HUES64 (cell line): ENCODE data around the gene NCF4.
A peak's percentile ranks its signal among the peaks of the same experiment; 100 is the strongest.

ENCODE experiments used
- H3K27ac ChIP-seq: 2 replicates; pipeline ENCODE4 v1.7.0; 2013; ENCODE audit warnings: low read depth, low read length, inconsistent platforms
- H3K27me3 ChIP-seq: 2 replicates; pipeline ENCODE4 v1.6.1; 2013; ENCODE audit warnings: mild to moderate bottlenecking, low read length; ENCODE audit not compliant: insufficient read depth
- H3K36me3 ChIP-seq: 2 replicates; pipeline ENCODE4 v1.6.1; 2013; ENCODE audit warnings: mild to moderate bottlenecking, low read length; ENCODE audit not compliant: insufficient read depth
- H3K4me1 ChIP-seq: 2 replicates; pipeline ENCODE4 v1.6.1; 2013; ENCODE audit warnings: mild to moderate bottlenecking, low read length, moderate library complexity; ENCODE audit not compliant: insufficient read depth
- H3K4me3 ChIP-seq: 2 replicates; pipeline ENCODE4 v1.5.1; 2013; ENCODE audit warnings: mild to moderate bottlenecking, low read length, moderate library complexity
- H3K9ac ChIP-seq: 2 replicates; pipeline ENCODE4 v1.6.1; 2013; ENCODE audit warnings: mild to moderate bottlenecking, low read depth, low read length
- H3K9me3 ChIP-seq: 2 replicates; pipeline ENCODE4 v1.6.1; 2013; ENCODE audit warnings: low read depth, low read length; ENCODE audit not compliant: insufficient read depth
- WGBS: fragments of 150-250, 120-280 bp; methylation state at CpG from one replicate; pipeline ENCODE4 v1.1.7; 2013; ENCODE audit warnings: missing lambda C conversion rate; 5-methylcytosine and 5-hydroxymethylcytosine counted together

The NCF4 gene

DNA sequence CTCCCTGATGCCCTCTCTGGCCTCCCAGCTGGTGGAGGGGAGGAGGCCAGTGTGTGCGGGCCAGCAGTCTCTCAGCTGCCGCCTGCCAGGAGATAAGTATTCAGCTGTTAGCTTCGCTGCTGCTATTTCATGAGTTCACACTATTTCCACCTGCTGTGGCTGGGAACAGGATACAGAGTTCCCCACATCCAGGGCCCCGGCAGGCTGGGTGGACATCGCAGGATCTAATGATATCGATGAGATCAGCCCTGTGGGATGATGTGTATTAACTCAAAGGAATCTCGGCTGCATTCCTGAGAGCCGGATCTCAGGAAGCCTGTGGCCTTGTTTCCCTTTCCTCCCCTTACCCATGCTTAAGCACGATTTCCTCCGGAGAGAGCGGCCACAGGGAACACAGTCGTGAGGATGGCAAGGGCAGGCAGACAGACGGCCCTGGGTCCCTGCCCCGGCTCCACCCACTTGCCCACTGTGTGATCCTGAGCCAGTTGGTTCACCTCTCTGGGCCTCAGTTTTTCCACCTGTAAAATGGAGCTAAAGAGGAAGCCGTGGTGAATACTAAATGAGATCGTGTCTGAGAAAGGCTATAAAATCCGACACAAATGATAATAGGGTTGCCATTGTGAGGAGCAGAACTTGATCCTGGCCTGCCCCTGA is 37.5 kb upstream of the NCF4 start:
- Histone ChIP-seq H3K9me3 (no peaks in the 10 kb centered on the region), H3K4me1 (peaks cover 13% of the 10 kb centered on the region; the same call in 1 of the 2 replicates), H3K36me3 (no peaks in the 10 kb centered on the region), H3K9ac (no peak overlapping the region), H3K4me3 (no peak overlapping the region), H3K27ac (peak overlapping the region; percentile 58; the same call in 1 of the 2 replicates), H3K27me3 (peaks cover 20% of the 10 kb centered on the region)
- 74% methylated on average over 17 of the region's 17 CpGs for WGBS

DNA sequence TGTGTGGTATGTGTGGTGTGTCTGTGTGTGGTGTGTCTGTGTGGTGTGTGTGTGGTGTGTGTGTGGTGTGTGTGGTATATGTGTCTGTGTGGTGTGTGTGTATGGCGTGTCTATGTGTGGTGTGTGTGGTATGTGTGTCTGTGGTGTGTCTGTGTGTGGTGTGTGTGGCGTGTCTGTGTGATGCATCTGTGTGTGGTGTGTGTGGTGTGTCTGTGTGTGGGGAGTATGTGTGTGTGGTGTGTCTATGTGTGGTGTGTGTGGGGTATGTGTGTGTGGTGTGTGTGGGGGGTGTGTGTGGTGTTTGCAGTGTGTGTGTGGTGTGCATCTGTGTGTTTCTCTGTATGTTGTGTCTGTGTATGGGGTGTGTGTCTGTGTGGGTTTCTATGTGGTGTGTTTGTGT is 36.2 kb upstream of the NCF4 start:
- H3K27me3 ChIP-seq: peaks cover 6% of the 10 kb centered on the region; the same call in 1 of the 2 replicates

DNA sequence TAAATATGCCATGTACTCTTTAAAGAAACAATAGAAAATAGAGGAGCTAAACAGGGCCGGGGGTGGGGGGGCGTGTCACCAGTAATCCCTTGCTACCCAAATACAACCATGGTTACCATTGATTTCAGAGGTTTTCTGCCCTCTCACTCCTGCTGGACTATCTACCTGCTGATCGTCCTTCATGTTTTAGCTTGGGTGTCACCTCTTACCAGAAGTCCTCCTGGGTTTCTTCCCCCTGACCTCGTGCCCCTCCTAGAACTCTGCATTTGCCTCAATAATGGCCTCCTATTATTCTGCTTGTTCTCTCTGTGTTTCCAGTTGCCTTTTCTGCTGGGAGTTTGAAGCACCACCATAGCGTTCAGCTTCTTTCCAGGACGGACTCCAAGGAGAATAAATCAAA is 34.5 kb upstream of the NCF4 start:
- Histone ChIP-seq H3K9me3 (no peaks in the 10 kb centered on the region), H3K9ac (no peak overlapping the region), H3K36me3 (no peaks in the 10 kb centered on the region), H3K27me3 (no peaks in the 10 kb centered on the region), H3K4me3 (no peak overlapping the region), H3K27ac (no peak overlapping the region), H3K4me1 (peaks cover 13% of the 10 kb centered on the region; the same call in 1 of the 2 replicates)
- 90% methylated on average over 6 of the region's 6 CpGs for WGBS

More for the DNA sequence above, 36.2 kb upstream of the NCF4 start:
- Histone ChIP-seq H3K4me1 (peaks cover 13% of the 10 kb centered on the region; the same call in 1 of the 2 replicates), H3K9me3 (no peaks in the 10 kb centered on the region), H3K27ac (no peak overlapping the region), H3K9ac (no peak overlapping the region), H3K4me3 (no peak overlapping the region), H3K36me3 (no peaks in the 10 kb centered on the region)
- WGBS: 92% methylated on average over 2 of the region's 2 CpGs

DNA sequence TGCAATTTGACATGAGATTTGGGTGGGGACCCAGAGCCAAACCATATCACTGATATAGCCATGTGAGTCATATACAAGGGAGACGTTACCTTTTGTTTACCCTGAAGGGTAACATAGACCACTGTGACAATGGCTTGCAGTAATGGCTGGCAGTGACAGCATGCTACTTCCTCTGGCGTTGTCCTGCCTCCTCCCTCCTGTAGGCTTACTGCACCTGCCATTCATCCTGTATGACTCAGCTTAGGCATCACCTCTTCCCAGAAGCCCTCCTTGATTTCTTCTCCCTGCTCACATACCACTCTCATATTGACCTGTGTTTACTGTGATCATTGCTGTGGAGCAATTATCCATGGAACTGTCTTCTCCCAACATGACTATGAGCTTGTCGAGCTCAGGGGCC is 32.0 kb upstream of the NCF4 start:
- Histone ChIP-seq H3K36me3 (no peaks in the 10 kb centered on the region), H3K4me1 (no peaks in the 10 kb centered on the region), H3K9me3 (no peaks in the 10 kb centered on the region), H3K9ac (no peak overlapping the region), H3K27me3 (no peaks in the 10 kb centered on the region), H3K27ac (no peak overlapping the region), H3K4me3 (no peak overlapping the region)
- 85% methylated on average over 3 of the region's 3 CpGs for WGBS

DNA sequence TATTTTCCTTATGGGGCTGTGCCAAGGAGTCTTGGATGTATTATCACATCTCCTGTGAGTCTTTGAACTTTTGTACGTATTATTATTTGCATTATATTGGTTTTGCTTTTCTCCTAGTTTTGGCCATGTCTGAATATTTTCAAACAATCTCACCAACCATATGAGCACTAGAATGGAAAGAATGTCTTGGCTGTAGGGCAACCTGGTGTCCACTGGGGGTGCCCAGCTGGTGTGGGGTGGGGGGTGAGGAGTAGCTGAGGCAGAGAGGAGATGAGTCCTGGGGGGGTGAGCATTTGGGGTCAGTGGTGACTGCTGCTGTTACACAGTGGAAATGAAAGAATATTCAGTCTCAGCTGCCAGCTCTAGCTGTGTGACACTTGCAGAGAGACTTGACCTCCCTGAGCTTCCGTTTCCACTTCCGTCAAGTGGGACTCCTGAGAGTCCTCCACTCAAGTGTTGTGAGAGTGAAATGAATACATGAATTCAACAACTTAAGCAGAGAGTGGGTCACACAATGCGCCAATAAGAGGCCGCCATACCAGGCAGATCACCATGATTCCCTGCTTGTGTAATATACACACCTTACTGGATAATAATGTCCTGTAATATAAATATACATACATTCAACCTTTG is 31.3 kb upstream of the NCF4 start:
- Histone ChIP-seq H3K9me3 (no peaks in the 10 kb centered on the region), H3K4me1 (no peaks in the 10 kb centered on the region), H3K27me3 (no peaks in the 10 kb centered on the region), H3K4me3 (no peak overlapping the region), H3K36me3 (no peaks in the 10 kb centered on the region), H3K9ac (no peak overlapping the region), H3K27ac (no peak overlapping the region)
- 93% methylated on average over 4 of the region's 5 CpGs for WGBS

DNA sequence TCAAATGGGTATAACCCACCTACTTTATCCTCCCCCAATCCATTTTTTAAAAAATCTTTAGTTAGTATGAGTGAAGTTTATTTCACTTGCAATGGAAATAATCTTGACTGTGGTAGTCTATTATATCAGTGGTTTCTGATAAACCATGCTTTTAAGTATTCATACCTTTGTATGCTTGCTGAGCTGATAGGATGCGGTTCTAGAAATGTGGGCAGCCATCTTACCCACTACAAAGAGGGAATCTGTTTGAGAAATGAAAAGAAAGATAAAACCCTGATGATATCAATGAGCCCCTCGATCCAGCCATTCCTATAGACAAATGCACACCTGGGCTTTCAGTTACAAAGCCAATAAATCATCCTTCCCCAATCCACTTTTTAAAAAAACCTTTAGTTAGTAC is 30.2 kb upstream of the NCF4 start:
- no peaks in the 10 kb centered on the region for H3K4me1 ChIP-seq
- H3K27ac ChIP-seq: no peak overlapping the region
- H3K9ac ChIP-seq: no peak overlapping the region
- WGBS: 88% methylated on average over 1 of the region's 2 CpGs
- no peaks in the 10 kb centered on the region; the same call in 1 of the 2 replicates for H3K27me3 ChIP-seq
- no peaks in the 10 kb centered on the region for H3K36me3 ChIP-seq
- no peaks in the 10 kb centered on the region for H3K9me3 ChIP-seq
- H3K4me3 ChIP-seq: no peak overlapping the region

DNA sequence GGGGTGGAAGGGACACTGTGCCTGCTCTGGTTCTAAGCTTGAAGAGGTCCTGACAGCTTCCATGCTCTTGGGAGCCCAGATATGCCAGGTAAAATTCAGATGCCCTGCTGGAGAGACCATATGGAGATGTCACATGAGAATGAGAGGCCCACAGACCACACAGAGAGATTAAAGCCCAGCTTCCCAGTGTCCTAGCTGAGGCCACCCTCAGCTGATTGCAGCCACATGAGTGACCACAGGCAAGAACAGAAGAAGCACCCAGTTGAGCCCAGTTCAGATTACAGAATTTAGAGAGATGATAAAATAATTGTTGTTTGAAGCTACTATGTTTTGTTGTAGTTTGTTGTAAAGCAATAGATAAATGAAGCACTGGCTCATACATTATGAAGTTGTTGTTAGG is 29.6 kb upstream of the NCF4 start:
- Histone ChIP-seq H3K27me3 (no peaks in the 10 kb centered on the region; the same call in 1 of the 2 replicates), H3K4me1 (no peaks in the 10 kb centered on the region), H3K36me3 (no peaks in the 10 kb centered on the region), H3K4me3 (no peak overlapping the region), H3K9me3 (no peaks in the 10 kb centered on the region), H3K27ac (no peak overlapping the region), H3K9ac (no peak overlapping the region)

DNA sequence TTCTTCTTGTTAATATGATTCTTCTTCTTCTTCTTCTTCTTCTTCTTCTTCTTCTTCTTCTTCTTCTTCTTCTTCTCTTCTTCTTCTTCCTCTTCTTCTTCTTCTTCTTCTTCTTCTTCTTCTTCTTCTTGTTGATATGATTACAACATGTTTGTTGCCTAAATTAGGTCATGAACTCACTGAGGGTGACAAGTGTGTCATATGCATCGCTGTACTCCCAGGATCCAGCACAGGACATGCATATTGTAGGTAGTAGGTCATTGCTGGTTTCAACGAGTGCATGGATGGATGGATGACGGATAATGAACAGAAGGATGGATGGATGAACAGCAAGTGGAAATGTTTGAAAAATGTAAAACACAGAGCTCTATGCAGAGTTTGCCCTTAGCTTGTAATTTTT is 29.1 kb upstream of the NCF4 start:
- Histone ChIP-seq H3K9me3 (no peaks in the 10 kb centered on the region), H3K36me3 (no peaks in the 10 kb centered on the region), H3K27ac (no peak overlapping the region), H3K9ac (no peak overlapping the region), H3K4me1 (no peaks in the 10 kb centered on the region), H3K4me3 (no peak overlapping the region), H3K27me3 (no peaks in the 10 kb centered on the region; the same call in 1 of the 2 replicates)
- WGBS: 92% methylated on average over 3 of the region's 3 CpGs

DNA sequence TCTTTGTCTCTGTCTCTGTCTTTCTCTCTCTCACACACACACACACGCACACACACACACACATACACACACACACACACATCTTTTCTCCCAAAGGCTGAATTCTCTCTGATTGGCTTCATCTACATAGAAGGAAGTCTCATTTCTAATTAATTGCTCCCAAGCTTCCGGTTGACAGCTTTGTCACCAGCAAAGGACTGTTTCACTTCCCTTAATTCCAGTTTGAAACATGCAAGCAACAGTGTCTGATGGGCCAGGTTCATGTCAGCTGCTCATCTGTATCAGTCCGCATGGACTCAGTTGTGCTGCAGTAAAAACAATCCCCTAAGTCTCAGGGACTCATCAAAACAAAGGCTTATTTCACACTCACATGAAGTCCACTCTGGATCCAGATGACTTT is 27.7 kb upstream of the NCF4 start:
- Histone ChIP-seq H3K36me3 (no peaks in the 10 kb centered on the region), H3K27ac (no peak overlapping the region), H3K4me1 (no peaks in the 10 kb centered on the region), H3K9ac (no peak overlapping the region), H3K4me3 (no peak overlapping the region), H3K27me3 (no peaks in the 10 kb centered on the region; the same call in 1 of the 2 replicates), H3K9me3 (no peaks in the 10 kb centered on the region)
- WGBS: 82% methylated on average over 3 of the region's 3 CpGs

DNA sequence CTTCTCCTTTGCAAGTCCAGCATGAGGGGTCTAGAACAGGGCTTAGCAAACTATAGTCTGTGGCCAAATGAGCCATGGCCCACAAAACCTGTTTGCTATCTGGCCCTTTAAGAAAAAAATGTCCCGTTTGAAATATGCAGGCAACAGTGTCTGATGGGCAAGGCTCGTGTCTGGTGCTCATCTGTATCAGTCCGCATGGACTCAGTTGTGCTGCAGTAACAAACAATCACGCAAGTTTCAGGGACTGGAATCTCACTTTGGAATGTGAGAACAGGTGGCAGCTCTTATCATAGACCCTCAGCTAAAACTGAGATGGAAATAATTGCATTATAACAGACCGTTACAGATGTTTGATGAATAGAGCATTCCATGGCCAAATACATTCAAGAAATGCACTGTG is 24.9 kb upstream of the NCF4 start:
- Histone ChIP-seq H3K36me3 (no peaks in the 10 kb centered on the region), H3K9ac (no peak overlapping the region), H3K9me3 (no peaks in the 10 kb centered on the region), H3K27me3 (no peaks in the 10 kb centered on the region; the same call in 1 of the 2 replicates), H3K27ac (no peak overlapping the region), H3K4me1 (no peaks in the 10 kb centered on the region), H3K4me3 (no peak overlapping the region)
- 90% methylated on average over 5 of the region's 5 CpGs for WGBS

DNA sequence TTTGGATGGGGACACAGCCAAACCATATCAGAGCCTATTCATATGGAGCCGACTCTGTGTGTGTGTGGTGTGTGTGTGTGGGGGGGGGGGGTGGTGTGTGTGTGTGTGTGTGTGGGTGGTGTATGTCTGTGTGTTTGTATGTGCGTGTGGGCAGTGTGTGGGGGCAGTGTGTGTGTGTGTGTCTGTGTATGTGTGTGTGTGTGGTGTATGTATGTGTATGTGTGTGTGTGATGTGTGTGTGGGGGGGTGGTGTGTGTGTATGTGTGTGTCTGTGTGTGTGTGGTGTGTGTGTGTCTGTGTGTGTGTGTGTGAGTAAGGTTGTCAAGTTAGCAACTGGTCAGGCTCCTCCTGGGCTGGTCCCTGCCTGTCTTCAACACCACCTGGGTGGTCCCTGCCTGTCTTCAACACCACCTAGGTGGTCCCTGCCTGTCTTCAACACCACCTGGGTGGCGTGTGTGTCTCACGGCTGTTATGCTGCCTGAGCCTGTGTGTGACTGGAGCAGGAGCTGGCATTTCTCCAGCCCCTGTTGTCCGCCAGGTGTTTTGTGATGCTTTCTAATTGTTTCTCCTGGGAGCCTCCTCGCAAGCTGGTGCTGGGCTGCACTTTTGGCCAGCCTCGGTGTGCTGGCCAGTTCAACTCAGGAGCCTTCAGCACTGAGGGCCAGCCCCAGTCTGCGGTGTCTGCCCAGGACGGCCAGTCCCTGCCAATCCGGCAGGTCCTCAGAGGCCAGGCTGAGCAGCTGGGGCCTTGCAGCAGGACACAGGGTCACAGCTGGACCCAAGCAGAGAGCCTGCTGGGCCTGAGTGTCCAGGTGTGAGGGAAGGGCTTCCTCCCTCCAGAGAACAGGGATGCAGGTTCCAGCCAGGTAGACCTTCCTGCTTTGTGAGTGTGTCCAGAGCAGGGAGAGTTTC is 22.4 kb upstream of the NCF4 start:
- Histone ChIP-seq H3K4me3 (no peak overlapping the region), H3K36me3 (no peaks in the 10 kb centered on the region), H3K9me3 (no peaks in the 10 kb centered on the region), H3K4me1 (no peaks in the 10 kb centered on the region), H3K27ac (no peak overlapping the region), H3K9ac (no peak overlapping the region), H3K27me3 (no peaks in the 10 kb centered on the region; the same call in 1 of the 2 replicates)
- WGBS: 93% methylated on average over 10 of the region's 10 CpGs
